A673 (cell line): ENCODE data around the gene ZNF664. TPM values are rescaled to one million over a fixed set of nuclear protein-coding genes. Genes with fewer than 3 reads are reported as not detected.

ENCODE experiments used
- BruUV-seq: library from RNA; stranded (reverse); fragments of 400-500 nt; replicated peaks from 2 replicates; lab custom pipeline; 2021; lab: Mats Ljungman, UMichigan
- CTCF ChIA-PET: fragments of 300-600 bp; sonication (Branson Sonifier 250); formaldehyde crosslinking; loops from one replicate; lab custom pipeline; 2022; ENCODE audit warnings: antibody characterized with exemption; lab: Charles Lee
- POLR2A ChIA-PET: fragments of 300-600 bp; sonication (Branson Sonifier 250); formaldehyde crosslinking; loops from one replicate; lab custom pipeline; 2022; ENCODE audit warnings: antibody characterized with exemption; ENCODE audit not compliant: low non-redundant PET; lab: Charles Lee
- DNase-seq: peaks from one replicate; pipeline ENCODE4 v3.0.0-alpha.2; 2015; ENCODE audit warnings: low spot score
- H3K27ac ChIP-seq: fragments of 200-600 bp; sonication (generic); 2 replicates; pipeline ENCODE4 v1.5.1; 2016; ENCODE audit warnings: mixed run types, low read depth, mild to moderate bottlenecking, mixed read lengths, antibody characterized with exemption, low read length; ENCODE audit not compliant: poor library complexity, severe bottlenecking
- H3K27me3 ChIP-seq: fragments of 200-600 bp; sonication (generic); replicated peaks from 2 replicates; pipeline ENCODE4 v1.6.1; 2017; ENCODE audit warnings: mixed run types, low read depth, mild to moderate bottlenecking, mixed read lengths, antibody characterized with exemption, low read length; ENCODE audit not compliant: insufficient read depth, poor library complexity
- H3K36me3 ChIP-seq: fragments of 200-600 bp; sonication (generic); 2 replicates; pipeline ENCODE4 v1.6.1; 2016; ENCODE audit warnings: mixed run types, mild to moderate bottlenecking, mixed read lengths, antibody characterized with exemption, low read length; ENCODE audit not compliant: insufficient read depth, poor library complexity, severe bottlenecking
- H3K4me1 ChIP-seq: fragments of 200-600 bp; sonication (generic); 2 replicates; pipeline ENCODE4 v1.6.1; 2017; ENCODE audit warnings: mixed run types, mild to moderate bottlenecking, mixed read lengths, antibody characterized with exemption, low read length; ENCODE audit not compliant: insufficient read depth, poor library complexity, severe bottlenecking
- H3K4me3 ChIP-seq: fragments of 200-600 bp; sonication (generic); 2 replicates; pipeline ENCODE4 v1.5.1; 2016; ENCODE audit warnings: low read depth, mixed run types, mild to moderate bottlenecking, mixed read lengths, low read length; ENCODE audit not compliant: poor library complexity, severe bottlenecking
- H3K9me3 ChIP-seq: fragments of 200-600 bp; sonication (generic); 2 replicates; pipeline ENCODE4 v1.6.1; 2016; ENCODE audit warnings: mixed run types, low read depth, mild to moderate bottlenecking, mixed read lengths, antibody characterized with exemption, low read length; ENCODE audit not compliant: poor library complexity, severe bottlenecking
- EZH2 ChIP-seq: fragments of 200-600 bp; sonication (generic); IDR thresholded peaks from 2 replicates; pipeline ENCODE4 v1.6.1; 2017; ENCODE audit warnings: borderline replicate concordance, low read depth, mild to moderate bottlenecking, mixed read lengths, antibody characterized with exemption, low read length; ENCODE audit not compliant: poor library complexity, severe bottlenecking
- intact Hi-C: fragments of 100-400 bp; cut with micrococcal nuclease; formaldehyde crosslinking; loops from one replicate; pipeline ENCODE4 v1.10.0; 2022; ENCODE audit not compliant: unreplicated experiment
- total RNA-seq: library from RNA; stranded (reverse); gene quantifications from 2 replicates; pipeline ENCODE4 v1.2.3, GENCODE V29; 2021
- TF ChIP-seq, protein P1 (sequence below): fragments of 300-800, 200-600 bp; sonication (generic); conservative IDR thresholded peaks from 2 replicates; pipeline ENCODE4 v1.5.1; 2017; ENCODE audit warnings: low read depth, mild to moderate bottlenecking, antibody characterized with exemption, low read length, moderate library complexity, mixed read lengths

Gene ZNF664
- total RNA-seq, 1 experiment from 2014 or later, result 135 TPM

DNA sequence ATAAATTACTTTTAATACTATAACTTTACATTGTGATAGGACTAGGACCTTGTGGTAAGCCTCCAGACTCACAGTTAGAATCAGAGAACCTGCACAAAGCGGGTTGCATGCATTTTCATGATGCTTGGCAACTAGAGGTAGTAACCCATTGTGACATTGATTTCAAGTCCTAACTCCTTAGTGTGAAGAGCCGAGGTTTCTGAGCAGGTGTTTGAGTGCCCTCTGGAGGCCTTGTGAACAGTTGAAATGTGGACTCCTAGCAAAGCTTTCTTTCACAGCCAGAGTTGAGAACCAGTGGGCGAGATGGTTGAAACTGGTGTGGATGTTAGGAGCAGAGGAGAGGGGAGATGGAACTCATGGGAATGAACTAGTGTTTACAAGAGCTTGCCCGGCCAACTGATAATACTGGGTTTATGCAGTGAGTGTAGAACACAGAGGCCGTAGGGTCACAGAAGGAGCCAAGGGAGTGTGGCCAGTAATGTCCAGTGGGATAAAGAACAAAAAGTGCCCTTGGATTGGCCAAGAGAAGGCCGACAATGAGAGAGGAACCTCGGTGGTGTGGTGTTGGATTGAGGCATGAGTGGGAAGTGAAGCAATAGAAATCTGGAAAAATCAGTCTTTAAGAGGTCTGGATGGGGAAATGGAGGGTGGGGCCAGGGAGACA is 10.9 kb downstream of the ZNF664 start:
- Histone ChIP-seq H3K4me1 (peaks cover 13% of the 10 kb centered on the region), H3K4me3 (no peak overlapping the region), H3K27me3 (no peaks in the 10 kb centered on the region), H3K9me3 (no peaks in the 10 kb centered on the region), H3K36me3 (peaks cover 12% of the 10 kb centered on the region), H3K27ac (no peak overlapping the region)
- BruUV-seq, result no TSS peak
- DNase-seq, result peak; percentile 68
- CTCF ChIA-PET, result interaction anchor here (1.3 kb wide), 1 partner anchor 49 kb away, joined by 3 read pairs; no protein-coding TSS in a partner anchor
- POLR2A ChIA-PET, result no interaction called here
- no peak for TF ChIP-seq EZH2
- TF ChIP-seq, protein P1, sequence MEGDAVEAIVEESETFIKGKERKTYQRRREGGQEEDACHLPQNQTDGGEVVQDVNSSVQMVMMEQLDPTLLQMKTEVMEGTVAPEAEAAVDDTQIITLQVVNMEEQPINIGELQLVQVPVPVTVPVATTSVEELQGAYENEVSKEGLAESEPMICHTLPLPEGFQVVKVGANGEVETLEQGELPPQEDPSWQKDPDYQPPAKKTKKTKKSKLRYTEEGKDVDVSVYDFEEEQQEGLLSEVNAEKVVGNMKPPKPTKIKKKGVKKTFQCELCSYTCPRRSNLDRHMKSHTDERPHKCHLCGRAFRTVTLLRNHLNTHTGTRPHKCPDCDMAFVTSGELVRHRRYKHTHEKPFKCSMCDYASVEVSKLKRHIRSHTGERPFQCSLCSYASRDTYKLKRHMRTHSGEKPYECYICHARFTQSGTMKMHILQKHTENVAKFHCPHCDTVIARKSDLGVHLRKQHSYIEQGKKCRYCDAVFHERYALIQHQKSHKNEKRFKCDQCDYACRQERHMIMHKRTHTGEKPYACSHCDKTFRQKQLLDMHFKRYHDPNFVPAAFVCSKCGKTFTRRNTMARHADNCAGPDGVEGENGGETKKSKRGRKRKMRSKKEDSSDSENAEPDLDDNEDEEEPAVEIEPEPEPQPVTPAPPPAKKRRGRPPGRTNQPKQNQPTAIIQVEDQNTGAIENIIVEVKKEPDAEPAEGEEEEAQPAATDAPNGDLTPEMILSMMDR, result peak; percentile 61
- intact Hi-C loops, result no loop called here

DNA sequence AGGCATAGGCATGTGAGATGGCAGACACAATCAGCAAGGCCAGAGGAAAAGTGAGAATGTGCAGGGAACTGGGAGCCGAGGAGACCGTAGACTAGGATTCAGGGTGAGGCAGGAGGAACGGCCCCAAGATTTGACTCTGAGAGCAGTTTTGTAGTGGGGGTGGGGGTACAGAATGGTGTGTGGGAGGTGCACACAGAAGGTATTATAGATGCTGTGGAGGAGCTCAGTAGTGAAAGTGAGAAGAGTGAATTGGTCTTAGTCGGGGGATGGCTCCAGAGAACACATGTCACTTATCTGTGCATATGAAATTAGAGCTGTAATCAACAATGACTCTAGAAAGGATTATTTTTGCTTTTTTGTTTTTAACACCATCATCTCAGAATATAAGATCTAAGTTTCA is 11.9 kb downstream of the ZNF664 start:
- Histone ChIP-seq H3K4me1 (peaks cover 13% of the 10 kb centered on the region), H3K9me3 (no peaks in the 10 kb centered on the region), H3K36me3 (peaks cover 21% of the 10 kb centered on the region), H3K27me3 (no peaks in the 10 kb centered on the region), H3K4me3 (no peak overlapping the region), H3K27ac (no peak overlapping the region)
- DNase-seq, result no peak
- no TSS peak for BruUV-seq
- ChIA-PET CTCF (interaction anchor here (1.3 kb wide), 1 partner anchor 48 kb away, joined by 3 read pairs; no protein-coding TSS in a partner anchor), POLR2A (no interaction called here)
- TF ChIP-seq, protein P1, result no peak
- TF ChIP-seq EZH2, result no peak
- intact Hi-C loops, result no loop called here

GRCh38 chr12:123986374-123986965 is 13.5 kb downstream of the ZNF664 start:
- POLR2A ChIA-PET, result interaction anchor here (0.5 kb wide), 1 partner anchor 68 kb away, joined by 3 read pairs; no protein-coding TSS in a partner anchor
- TF ChIP-seq, protein P1, result no peak
- TF ChIP-seq EZH2, result no peak
- BruUV-seq, result no TSS peak
- no peak for DNase-seq
- CTCF ChIA-PET, result no interaction called here
- H3K27ac ChIP-seq, result no peak overlapping the region
- intact Hi-C loops, result no loop called here
- H3K27me3 ChIP-seq, result no peaks in the 10 kb centered on the region
- H3K4me3 ChIP-seq, result no peak overlapping the region
- peaks cover 17% of the 10 kb centered on the region for H3K4me1 ChIP-seq
- peaks cover 31% of the 10 kb centered on the region for H3K36me3 ChIP-seq
- H3K9me3 ChIP-seq, result no peaks in the 10 kb centered on the region
